Measurements from ENCODE around the gene CDK7.

Gene CDK7

GRCh38 chr5:69295088-69295754 lies 60.5 kb downstream of the CDK7 start:
- DNase-seq: no peak

GRCh38 chr5:69299625-69300024 lies 64.9 kb downstream of the CDK7 start:
- no peak for DNase-seq

GRCh38 chr5:69300537-69301203 lies 66.0 kb downstream of the CDK7 start:
- no peak for DNase-seq

GRCh38 chr5:69305512-69305911 lies 70.8 kb downstream of the CDK7 start:
- DNase-seq: no peak

- no peak for DNase-seq
Measured at GRCh38 chr5:69308046-69308553, 73.4 kb downstream of the CDK7 start.

- DNase-seq: no peak
Measured at GRCh38 chr5:69309380-69309779, 74.7 kb downstream of the CDK7 start.

- no peak for DNase-seq
Measured at GRCh38 chr5:69312459-69313160, 77.9 kb downstream of the CDK7 start.

GRCh38 chr5:69313428-69313827 lies 78.7 kb downstream of the CDK7 start:
- no peak for DNase-seq

GRCh38 chr5:69315972-69316371 lies 81.3 kb downstream of the CDK7 start:
- no peak for DNase-seq

GRCh38 chr5:69317391-69317790 lies 82.7 kb downstream of the CDK7 start:
- peak; percentile 8 to 51 for DNase-seq

GRCh38 chr5:69326365-69326764 lies 91.7 kb downstream of the CDK7 start:
- no peak for DNase-seq

Data from AML-193 (cell line).